Erythroblast (primary cell): ENCODE measurements around the gene DRC7.

Source experiments
- GATA1 ChIP-seq: IDR thresholded peaks from 2 replicates; pipeline ENCODE4 v1.6.1; 2011; ENCODE audit warnings: low read depth, mild to moderate bottlenecking, control low read depth, low read length, moderate library complexity
- POLR2A ChIP-seq: IDR thresholded peaks from 2 replicates; pipeline ENCODE4 v1.6.1; 2011; ENCODE audit warnings: mild to moderate bottlenecking, low read length

- TF ChIP-seq POLR2A (no peak), GATA1 (no peak)
Observed at GRCh38 chr16:57778658-57779057, 84.1 kb downstream of the DRC7 start.
